OCI-M1 (cell line): ENCODE data around the gene PRRG4.
A peak's percentile ranks its signal among the peaks of the same experiment; 100 is the strongest.
"Not testable (repeated sequence)": the region's sequence is repeated elsewhere in the genome, so short reads cannot be mapped to it uniquely, and the experiment has no call there.

Source experiments
- DNase-seq: peaks from one replicate; lab custom pipeline; 2025; lab: John Stamatoyannopoulos, UW

The PRRG4 gene

GRCh38 chr11:32829680-32830412 is at the start of gene PRRG4:
PRRG4 (plus strand) TSS chr11:32829927; CDS start chr11:32830530, 603 bp downstream.
- peak; percentile 85 for DNase-seq

- not testable (repeated sequence) for DNase-seq
These were observed 48.9 kb upstream of the PRRG4 start for GRCh38 chr11:32780839-32781238.

- DNase-seq = no peak
These were observed 48.0 kb upstream of the PRRG4 start for GRCh38 chr11:32781721-32782120.

- no peak for DNase-seq
These were observed 44.5 kb upstream of the PRRG4 start for GRCh38 chr11:32785262-32785661.

- no peak for DNase-seq
These were observed 42.9 kb upstream of the PRRG4 start for GRCh38 chr11:32786811-32787210.

- DNase-seq = no peak
These were observed 38.8 kb upstream of the PRRG4 start for GRCh38 chr11:32790916-32791315.

- no peak for DNase-seq
These were observed 37.4 kb upstream of the PRRG4 start for GRCh38 chr11:32792111-32792947.

GRCh38 chr11:32792948-32793475 is 36.7 kb upstream of the PRRG4 start:
- DNase-seq = peak; percentile 85

GRCh38 chr11:32794439-32794838 is 35.3 kb upstream of the PRRG4 start, which contains the start of gene CCDC73:
CCDC73 (minus strand) TSS chr11:32794662; CDS start chr11:32760243, 34,419 bp downstream.
- DNase-seq = no peak

GRCh38 chr11:32796425-32796824 is 33.3 kb upstream of the PRRG4 start:
- no peak for DNase-seq

GRCh38 chr11:32809313-32809712 is 20.4 kb upstream of the PRRG4 start:
- DNase-seq = peak; percentile 88

GRCh38 chr11:32817181-32817851 is 12.4 kb upstream of the PRRG4 start:
- no peak for DNase-seq

GRCh38 chr11:32817852-32818183 is 11.9 kb upstream of the PRRG4 start:
- no peak for DNase-seq

- DNase-seq = no peak
These were observed 10.5 kb upstream of the PRRG4 start for GRCh38 chr11:32819187-32819586.

- DNase-seq = no peak
These were observed 9.2 kb upstream of the PRRG4 start for GRCh38 chr11:32820497-32820896.

GRCh38 chr11:32821517-32821916 is 8.2 kb upstream of the PRRG4 start:
- no peak for DNase-seq

GRCh38 chr11:32821917-32822560 is 7.7 kb upstream of the PRRG4 start:
- no peak for DNase-seq

- DNase-seq = not testable (repeated sequence)
These were observed 6.1 kb upstream of the PRRG4 start for GRCh38 chr11:32823617-32824016.

GRCh38 chr11:32826113-32826512 is 3.6 kb upstream of the PRRG4 start:
- no peak for DNase-seq

- no peak for DNase-seq
These were observed 2.5 kb upstream of the PRRG4 start for GRCh38 chr11:32827276-32827675.

GRCh38 chr11:32829157-32829679 is 509 bp upstream of the PRRG4 start:
- DNase-seq = peak; percentile 84

- peak; percentile 74 for DNase-seq
These were observed 649 bp downstream of the PRRG4 start for GRCh38 chr11:32830413-32830738.
